NCI-H146 (cell line): ENCODE measurements around the gene SYT6.

ENCODE experiments used
- DNase-seq: peaks from one replicate; lab custom pipeline; 2025; lab: John Stamatoyannopoulos, UW

SYT6 gene

GRCh38 chr1:114118351-114118990 is 35.2 kb downstream of the SYT6 start:
- DNase-seq: no peak

- no peak for DNase-seq
Observed at GRCh38 chr1:114117654-114118053, 36.0 kb downstream of the SYT6 start.

GRCh38 chr1:114116086-114116485 is 37.6 kb downstream of the SYT6 start:
- DNase-seq: no peak

GRCh38 chr1:114114185-114115094 is 39.2 kb downstream of the SYT6 start:
- DNase-seq: no peak

- DNase-seq: no peak
Observed at GRCh38 chr1:114113411-114114184, 40.1 kb downstream of the SYT6 start.

- DNase-seq: no peak
Observed at GRCh38 chr1:114112775-114113174, 40.9 kb downstream of the SYT6 start.

GRCh38 chr1:114111731-114112641 is 41.7 kb downstream of the SYT6 start:
- no peak for DNase-seq

- DNase-seq: no peak
Observed at GRCh38 chr1:114109981-114110380, 43.7 kb downstream of the SYT6 start.

GRCh38 chr1:114108751-114109255 is 44.9 kb downstream of the SYT6 start:
- no peak for DNase-seq

GRCh38 chr1:114107474-114108435 is 45.9 kb downstream of the SYT6 start:
- no peak for DNase-seq

GRCh38 chr1:114105421-114105979 is 48.2 kb downstream of the SYT6 start:
- DNase-seq: no peak

- DNase-seq: no peak
Observed at GRCh38 chr1:114104949-114105348, 48.7 kb downstream of the SYT6 start.

GRCh38 chr1:114103992-114104391 is 49.7 kb downstream of the SYT6 start:
- DNase-seq: no peak

- no peak for DNase-seq
Observed at GRCh38 chr1:114102136-114102535, 51.5 kb downstream of the SYT6 start.

- no peak for DNase-seq
Observed at GRCh38 chr1:114100148-114100547, 53.5 kb downstream of the SYT6 start.

GRCh38 chr1:114099268-114099667 is 54.4 kb downstream of the SYT6 start:
- no peak for DNase-seq

- DNase-seq: no peak
Observed at GRCh38 chr1:114097109-114097508, 56.6 kb downstream of the SYT6 start.

- DNase-seq: no peak
Observed at GRCh38 chr1:114094675-114095074, 59.0 kb downstream of the SYT6 start.

GRCh38 chr1:114094363-114094634 is 59.4 kb downstream of the SYT6 start:
- no peak for DNase-seq
